Measurements from ENCODE around the gene FBXO42. TPM values are rescaled to one million over a fixed set of nuclear protein-coding genes. Genes with fewer than 3 reads are reported as not detected.

The FBXO42 gene
- total and polyA plus RNA-seq, 2 of the 13 experiments (the other 11 are each of a cell fraction or from before 2014, with no cell fraction given): 7.6 to 17.5 TPM

GRCh38 chr1:16367258-16367967 lies 15.1 kb upstream of the FBXO42 start (continued):
- TF ChIP-seq MED8 (CRISPR knock-in tag; IDR thresholded peaks at IDR 0.05; ENCODE audit: insufficient replicate concordance): no peak
- peak; percentile 96 for TF ChIP-seq HOXA5 (CRISPR knock-in tag; IDR thresholded peaks at IDR 0.05)
- TF ChIP-seq THAP7 (CRISPR knock-in tag; IDR thresholded peaks at IDR 0.05): 0 out of 2 replicates have a peak, but pooled peaks have one; percentile 70
- no peak for TF ChIP-seq BCL3 (CRISPR knock-in tag; IDR thresholded peaks at IDR 0.05)
- TF ChIP-seq CHCHD3 (CRISPR knock-in tag; IDR thresholded peaks at IDR 0.05): no peak
- TF ChIP-seq SAFB2 (CRISPR knock-in tag; IDR thresholded peaks at IDR 0.05; ENCODE audit: borderline replicate concordance, low read depth): no peak
- TF ChIP-seq FOXJ3 (CRISPR knock-in tag; IDR thresholded peaks at IDR 0.05; ENCODE audit: borderline replicate concordance): 0 out of 2 replicates have a peak, but pooled peaks have one; percentile 32
- TF ChIP-seq ZNF549 (CRISPR knock-in tag; IDR thresholded peaks at IDR 0.05): no peak
- no peak for TF ChIP-seq ZZZ3 (CRISPR knock-in tag; IDR thresholded peaks at IDR 0.05; ENCODE audit: borderline replicate concordance)
- no peak for TF ChIP-seq HOMEZ (CRISPR knock-in tag; IDR thresholded peaks at IDR 0.05; ENCODE audit: low read depth)
- no peak for TF ChIP-seq SRSF9 (IDR thresholded peaks at IDR 0.05; ENCODE audit: borderline replicate concordance, insufficient read depth, low read depth, low read length, poor library complexity, severe bottlenecking)
- TF ChIP-seq ZNF282 (IDR thresholded peaks at IDR 0.05; ENCODE audit: partially characterized antibody): no peak
- no peak for TF ChIP-seq ATF5 (CRISPR knock-in tag; IDR thresholded peaks at IDR 0.05; ENCODE audit: low read depth)
- no peak for TF ChIP-seq ZNF224 (CRISPR knock-in tag; IDR thresholded peaks at IDR 0.05)
- peak; percentile 95; the same call in 1 of the 2 replicates for TF ChIP-seq KLF6 (CRISPR knock-in tag; IDR thresholded peaks at IDR 0.05)
- TF ChIP-seq MTF2 (CRISPR knock-in tag; IDR thresholded peaks at IDR 0.05; ENCODE audit: borderline replicate concordance): no peak
- TF ChIP-seq TFDP2 (CRISPR knock-in tag; IDR thresholded peaks at IDR 0.05): 0 out of 2 replicates have a peak, but pooled peaks have one; percentile 35
- no peak for TF ChIP-seq PLRG1 (conservative IDR thresholded peaks at IDR 0.05)
- TF ChIP-seq PHB2 (IDR thresholded peaks at IDR 0.05; ENCODE audit: partially characterized antibody): no peak
- no peak for TF ChIP-seq TAF15 (IDR thresholded peaks at IDR 0.05; ENCODE audit: low read depth, low read length, poor library complexity, severe bottlenecking)
